GM12874 (cell line): Measurements from ENCODE around the gene POR.

ENCODE experiments used
- CTCF ChIP-seq: IDR thresholded peaks from 2 replicates; pipeline ENCODE4 v1.5.1; 2011; ENCODE audit warnings: low read depth, mild to moderate bottlenecking, control low read depth, low read length, moderate library complexity; ENCODE audit not compliant: insufficient read depth

The POR gene

GRCh38 chr7:75971961-75972763, 57.2 kb downstream of the POR start:
- TF ChIP-seq CTCF, result no peak

- TF ChIP-seq CTCF, result no peak
Measured at GRCh38 chr7:75977743-75978142, 62.8 kb downstream of the POR start.

- TF ChIP-seq CTCF, result no peak
Measured at GRCh38 chr7:75979759-75980429, 64.9 kb downstream of the POR start.

GRCh38 chr7:75980430-75981202, 65.7 kb downstream of the POR start:
- no peak for TF ChIP-seq CTCF

- TF ChIP-seq CTCF, result no peak
Measured at GRCh38 chr7:75981203-75981452, 66.2 kb downstream of the POR start.

- TF ChIP-seq CTCF, result no peak
Measured at GRCh38 chr7:75981453-75982305, 66.7 kb downstream of the POR start.
